Cardiac muscle cell (in vitro differentiated cells and primary cell): Measurements from ENCODE around the gene EGLN1. TPM values are rescaled to one million over a fixed set of nuclear protein-coding genes. Genes with fewer than 3 reads are reported as not detected.

Experiments used
- DNase-seq, 2 donors: peaks; one replicate each; pipeline versions ENCODE4 v3.0.0 to v3.0.0-alpha.2; 2010 to 2017; ENCODE audit warnings: low read depth in 1 of 2, low spot score in 1 of 2
- H3K27ac ChIP-seq: fragments of 200-600 bp; sonication (generic); 2 replicates; pipeline ENCODE4 v1.5.1; 2016
- H3K27me3 ChIP-seq: fragments of 200-600 bp; sonication (generic); 2 replicates; pipeline ENCODE4 v1.6.0; 2016; ENCODE audit warnings: control low read depth
- H3K36me3 ChIP-seq: fragments of 200-600 bp; sonication (generic); 2 replicates; pipeline ENCODE4 v1.5.1; 2016; ENCODE audit warnings: control low read depth
- H3K4me1 ChIP-seq: fragments of 200-600 bp; sonication (generic); 2 replicates; pipeline ENCODE4 v1.8.1; 2017; ENCODE audit warnings: low read depth, mild to moderate bottlenecking, mixed run types
- H3K4me3 ChIP-seq: fragments of 200-600 bp; sonication (generic); 2 replicates; pipeline ENCODE4 v1.5.1; 2016; ENCODE audit warnings: mild to moderate bottlenecking
- H3K9me3 ChIP-seq: fragments of 200-600 bp; sonication (generic); 2 replicates; pipeline ENCODE4 v1.5.1; 2017; ENCODE audit warnings: low read depth, mild to moderate bottlenecking, control low read depth
- polyA plus RNA-seq: library from polyadenylated mRNA; unstranded; fragments of >200 nt; fragmentation: Nextera tagmentation; extraction: Ambion mirVana; gene quantifications from 2 replicates; pipeline ENCODE4 v1.2.1, GENCODE V29; 2016
- total RNA-seq: library from RNA; depleted of rRNA; stranded (reverse); fragments of >200 nt; gene quantifications from 2 replicates; pipeline ENCODE4 v1.2.3, GENCODE V29; 2016
- TF ChIP-seq, protein P1 (sequence below): IDR thresholded peaks from 2 replicates; pipeline ENCODE4 v1.5.1; 2012; ENCODE audit warnings: low read depth, mild to moderate bottlenecking, low read length

Gene EGLN1
- total and polyA plus RNA-seq, 2 experiments from 2014 or later: 54.0 to 67.6 TPM

DNA sequence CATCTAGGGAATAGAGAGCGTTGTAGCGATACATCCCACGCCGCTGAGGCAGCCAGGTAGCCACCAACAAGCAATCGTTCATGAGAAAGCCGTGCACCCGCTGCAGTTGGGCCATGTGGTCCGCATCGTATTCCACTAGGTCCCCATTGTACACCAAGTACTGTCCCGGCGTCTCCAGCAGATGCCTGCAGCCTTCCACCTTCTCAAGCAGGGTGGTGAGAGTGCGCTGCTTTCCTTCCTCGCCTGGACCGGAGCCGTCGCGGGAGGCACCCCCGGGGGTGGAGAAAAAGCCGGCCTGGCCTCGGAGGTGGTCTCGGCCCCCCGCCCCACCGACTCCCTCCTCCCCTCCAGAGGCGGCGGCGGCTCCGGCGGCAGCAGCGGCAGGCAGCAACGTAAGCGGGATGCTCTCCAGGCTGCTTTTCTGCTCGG, 85.0 kb downstream of the EGLN1 start:
- no peaks in the 10 kb centered on the region for H3K27me3 ChIP-seq
- no peaks in the 10 kb centered on the region for H3K36me3 ChIP-seq
- TF ChIP-seq, protein P1, sequence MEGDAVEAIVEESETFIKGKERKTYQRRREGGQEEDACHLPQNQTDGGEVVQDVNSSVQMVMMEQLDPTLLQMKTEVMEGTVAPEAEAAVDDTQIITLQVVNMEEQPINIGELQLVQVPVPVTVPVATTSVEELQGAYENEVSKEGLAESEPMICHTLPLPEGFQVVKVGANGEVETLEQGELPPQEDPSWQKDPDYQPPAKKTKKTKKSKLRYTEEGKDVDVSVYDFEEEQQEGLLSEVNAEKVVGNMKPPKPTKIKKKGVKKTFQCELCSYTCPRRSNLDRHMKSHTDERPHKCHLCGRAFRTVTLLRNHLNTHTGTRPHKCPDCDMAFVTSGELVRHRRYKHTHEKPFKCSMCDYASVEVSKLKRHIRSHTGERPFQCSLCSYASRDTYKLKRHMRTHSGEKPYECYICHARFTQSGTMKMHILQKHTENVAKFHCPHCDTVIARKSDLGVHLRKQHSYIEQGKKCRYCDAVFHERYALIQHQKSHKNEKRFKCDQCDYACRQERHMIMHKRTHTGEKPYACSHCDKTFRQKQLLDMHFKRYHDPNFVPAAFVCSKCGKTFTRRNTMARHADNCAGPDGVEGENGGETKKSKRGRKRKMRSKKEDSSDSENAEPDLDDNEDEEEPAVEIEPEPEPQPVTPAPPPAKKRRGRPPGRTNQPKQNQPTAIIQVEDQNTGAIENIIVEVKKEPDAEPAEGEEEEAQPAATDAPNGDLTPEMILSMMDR: no peak
- peaks cover 43% of the 10 kb centered on the region for H3K4me1 ChIP-seq
- no peaks in the 10 kb centered on the region for H3K9me3 ChIP-seq
- DNase-seq: no peak
- peak overlapping the region; percentile 62 for H3K4me3 ChIP-seq
- H3K27ac ChIP-seq: peak overlapping the region; percentile 61

DNA sequence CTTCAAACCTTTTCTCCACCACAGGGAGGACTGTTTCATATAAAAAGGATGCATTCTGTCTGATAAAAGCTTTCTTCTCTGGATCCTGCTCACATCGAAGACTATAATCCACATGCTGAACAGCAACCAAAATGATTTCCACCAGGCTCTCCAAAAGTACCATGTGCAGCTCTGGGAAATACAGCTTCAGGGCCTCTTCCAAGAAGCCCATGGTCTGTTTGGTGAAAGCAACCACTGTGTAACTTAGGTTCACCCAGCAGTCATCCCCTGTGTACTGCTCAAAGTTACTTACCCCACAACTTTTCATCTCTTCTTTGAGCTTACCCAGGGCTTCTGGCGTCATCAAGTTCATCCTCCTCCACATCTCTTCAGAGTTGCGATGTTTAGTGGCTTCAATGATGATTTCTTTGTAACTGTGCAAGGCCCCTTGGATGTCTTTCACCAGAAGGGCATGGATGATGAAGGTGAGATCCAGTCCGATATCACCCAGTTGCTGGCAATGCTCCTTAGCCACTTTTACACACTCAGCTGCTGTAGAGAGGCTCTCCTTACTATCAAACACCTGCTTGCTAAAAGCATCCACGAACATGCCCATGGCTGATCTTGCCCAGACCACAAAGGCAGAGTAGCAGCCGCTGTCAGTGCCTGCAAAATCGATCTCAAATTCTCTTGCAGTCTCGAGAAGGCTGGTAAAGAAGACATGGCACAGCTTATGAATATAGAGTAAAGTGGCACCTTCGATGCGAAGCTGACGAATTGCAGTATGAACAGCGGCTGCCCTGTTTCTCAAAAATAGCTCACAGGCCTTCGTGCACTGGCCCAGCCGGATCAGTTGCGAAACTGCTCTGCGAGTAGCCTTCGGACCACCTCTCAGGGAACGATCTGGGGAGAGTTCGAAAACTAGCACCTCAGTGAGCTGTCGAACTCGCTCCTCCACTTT, 86.2 kb downstream of the EGLN1 start:
- Histone ChIP-seq H3K36me3 (no peaks in the 10 kb centered on the region), H3K4me1 (peaks cover 43% of the 10 kb centered on the region), H3K4me3 (peak overlapping the region; percentile 62), H3K27ac (peak overlapping the region; percentile 61), H3K27me3 (no peaks in the 10 kb centered on the region), H3K9me3 (no peaks in the 10 kb centered on the region)
- peak in 1 of 2 donors; percentile 29 for DNase-seq
- TF ChIP-seq, protein P1: no peak

DNA sequence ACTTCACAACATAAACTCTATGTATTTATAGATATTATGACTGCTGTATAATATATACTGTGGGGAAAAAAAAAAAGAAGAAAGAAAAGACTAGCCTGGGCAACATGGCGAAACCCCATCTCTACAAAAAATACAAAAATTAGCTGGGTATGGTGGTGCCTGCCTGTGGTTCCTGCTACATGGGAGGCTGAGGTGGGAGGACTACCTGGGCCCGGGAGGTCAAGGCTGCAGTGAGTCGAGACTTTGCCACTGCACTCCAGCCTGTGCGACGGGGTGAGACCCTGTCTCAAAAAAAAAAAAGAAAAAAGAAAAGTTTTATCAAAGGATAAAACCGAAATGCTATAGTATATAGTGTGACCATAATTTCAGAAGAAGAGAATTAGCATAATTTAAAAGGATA, 87.1 kb downstream of the EGLN1 start:
- DNase-seq: no peak
- H3K27ac ChIP-seq: no peak overlapping the region
- H3K27me3 ChIP-seq: no peaks in the 10 kb centered on the region
- H3K9me3 ChIP-seq: no peaks in the 10 kb centered on the region
- H3K4me1 ChIP-seq: peaks cover 43% of the 10 kb centered on the region
- H3K4me3 ChIP-seq: peak overlapping the region; percentile 62
- H3K36me3 ChIP-seq: no peaks in the 10 kb centered on the region
- TF ChIP-seq, protein P1: no peak

DNA sequence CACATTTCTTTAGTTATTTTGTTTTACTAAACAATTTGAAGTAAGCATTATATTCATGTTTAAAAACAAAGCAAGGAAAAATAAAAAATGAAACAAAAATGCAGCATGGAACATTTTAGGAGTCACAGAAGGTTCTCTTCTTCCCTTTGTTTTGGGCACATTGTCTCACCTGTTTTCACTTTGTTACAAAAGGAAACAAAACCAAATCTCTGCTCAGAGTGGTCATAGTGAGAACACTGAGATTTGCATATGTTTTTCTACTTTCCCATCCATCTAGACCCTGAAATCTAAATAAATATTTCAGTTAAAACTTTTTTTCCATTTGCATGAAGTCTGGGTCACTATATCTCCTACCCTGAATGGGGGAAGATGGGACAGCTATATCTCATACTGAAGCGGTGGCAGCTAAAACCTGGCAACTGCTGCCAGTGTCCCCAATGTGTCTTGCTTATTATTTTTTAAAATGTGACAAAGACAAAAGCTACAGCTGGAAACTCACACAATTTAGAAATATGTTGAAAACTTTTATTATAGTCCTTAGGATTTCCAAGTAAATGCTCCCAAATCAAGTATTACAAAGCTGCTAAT, 87.9 kb downstream of the EGLN1 start:
- DNase-seq: no peak
- TF ChIP-seq, protein P1: no peak
- peak overlapping the region; percentile 10 for H3K4me3 ChIP-seq

DNA sequence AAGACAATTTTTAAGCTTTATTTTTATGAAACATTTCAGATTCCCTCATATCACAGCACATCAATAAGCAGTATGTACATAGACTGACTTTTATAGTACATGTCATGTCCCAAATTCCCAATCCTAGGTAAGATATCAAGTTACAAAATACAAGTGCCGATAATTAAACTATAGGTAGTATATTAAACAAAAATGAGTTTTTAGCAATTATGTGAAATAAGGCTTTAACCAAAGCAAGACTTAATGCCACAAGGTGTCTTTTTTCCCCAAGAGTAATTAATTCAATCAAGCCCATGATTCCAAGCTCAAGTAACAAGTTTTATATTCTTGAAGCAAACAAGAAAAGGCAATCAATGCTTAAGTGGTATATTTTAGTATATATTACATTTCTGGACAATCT, 89.3 kb downstream of the EGLN1 start:
- Histone ChIP-seq H3K4me1 (peaks cover 38% of the 10 kb centered on the region), H3K27me3 (no peaks in the 10 kb centered on the region), H3K9me3 (no peaks in the 10 kb centered on the region), H3K4me3 (no peak overlapping the region), H3K36me3 (no peaks in the 10 kb centered on the region), H3K27ac (no peak overlapping the region)
- no peak for DNase-seq
- TF ChIP-seq, protein P1: no peak

More for the DNA sequence above, 87.9 kb downstream of the EGLN1 start:
- no peak overlapping the region for H3K27ac ChIP-seq
- H3K27me3 ChIP-seq: no peaks in the 10 kb centered on the region
- H3K4me1 ChIP-seq: peaks cover 41% of the 10 kb centered on the region
- no peaks in the 10 kb centered on the region for H3K36me3 ChIP-seq
- H3K9me3 ChIP-seq: no peaks in the 10 kb centered on the region
